Duodenal mucosa (tissue), 2 donors: ENCODE data around the gene ZNF473.
"Not testable (repeated sequence)": the region's sequence is repeated elsewhere in the genome, so short reads cannot be mapped to it uniquely, and the experiment has no call there.

Experiments
- H3K27ac ChIP-seq: one replicate; pipeline ENCODE4 v1.7.0; 2013; ENCODE audit warnings: low read depth, low read length
- H3K27me3 ChIP-seq, 2 donors: one replicate each; pipeline ENCODE4 v1.7.0; 2013; ENCODE audit warnings: low read length in 2 of 2, control low read depth in 1 of 2; ENCODE audit not compliant: insufficient read depth in 2 of 2, control insufficient read depth in 1 of 2
- H3K36me3 ChIP-seq, 2 donors: one replicate each; pipeline ENCODE4 v1.7.0; 2013; ENCODE audit warnings: low read length in 2 of 2, control low read depth in 1 of 2; ENCODE audit not compliant: insufficient read depth in 2 of 2, control insufficient read depth in 1 of 2
- H3K4me1 ChIP-seq, 2 donors: one replicate each; pipeline ENCODE4 v1.7.0; 2013; ENCODE audit warnings: low read length in 2 of 2, control low read depth in 1 of 2; ENCODE audit not compliant: insufficient read depth in 2 of 2, control insufficient read depth in 1 of 2
- H3K4me3 ChIP-seq, 2 donors: one replicate each; pipeline ENCODE4 v1.7.0; 2013; ENCODE audit warnings: low read length in 2 of 2, low read depth in 1 of 2
- H3K9ac ChIP-seq, 2 donors: one replicate each; pipeline ENCODE4 v1.7.0; 2013; ENCODE audit warnings: low read length in 2 of 2, low read depth in 1 of 2
- H3K9me3 ChIP-seq, 2 donors: one replicate each; pipeline ENCODE4 v1.7.0; 2013; ENCODE audit warnings: low read length in 2 of 2, control low read depth in 1 of 2; ENCODE audit not compliant: control insufficient read depth in 1 of 2

Gene ZNF473

DNA sequence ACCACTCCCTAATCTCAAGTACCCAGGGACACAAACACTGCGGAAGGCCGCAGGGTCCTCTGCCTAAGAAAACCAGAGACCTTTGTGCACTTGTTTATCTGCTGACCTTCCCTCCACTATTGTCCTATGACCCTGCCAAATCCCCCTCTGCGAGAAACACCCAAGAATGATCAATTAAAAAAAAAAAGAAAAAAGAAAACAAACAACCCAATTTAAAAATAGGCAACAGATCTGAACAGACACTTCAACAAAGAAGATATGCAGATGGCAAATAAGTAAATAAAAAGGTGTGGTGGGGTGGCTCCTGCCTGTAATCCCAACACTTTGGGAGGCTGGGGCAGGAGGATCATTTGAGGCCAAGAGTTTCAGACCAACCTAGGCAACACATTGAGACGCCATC lies 61.3 kb downstream of the ZNF473 start:
- not testable (repeated sequence) for H3K27me3 ChIP-seq, H3K36me3 ChIP-seq, H3K4me3 ChIP-seq, H3K27ac ChIP-seq, H3K4me1 ChIP-seq, H3K9ac ChIP-seq, H3K9me3 ChIP-seq

DNA sequence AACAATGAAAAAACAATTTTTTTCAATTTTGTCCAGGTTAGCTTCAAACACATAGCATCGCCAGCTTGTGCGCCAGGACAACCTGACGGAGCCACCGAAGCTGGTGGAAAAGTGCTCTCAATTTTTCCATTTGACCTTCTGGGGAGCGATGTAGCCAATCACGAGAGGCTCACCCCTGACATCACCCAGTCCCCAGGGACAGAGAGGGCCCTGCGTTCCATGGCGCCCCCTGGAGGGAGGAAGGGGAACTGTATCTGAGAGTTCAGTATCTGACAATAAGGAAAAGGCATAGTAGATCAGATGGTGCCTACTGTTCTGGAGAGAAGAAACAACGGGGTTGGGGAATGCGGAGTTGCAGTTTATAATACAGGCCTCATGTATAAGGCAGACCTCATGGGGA lies 64.9 kb downstream of the ZNF473 start:
- H3K4me1 ChIP-seq, H3K9me3 ChIP-seq, H3K4me3 ChIP-seq, H3K27ac ChIP-seq, H3K36me3 ChIP-seq, H3K9ac ChIP-seq, H3K27me3 ChIP-seq: not testable (repeated sequence)

DNA sequence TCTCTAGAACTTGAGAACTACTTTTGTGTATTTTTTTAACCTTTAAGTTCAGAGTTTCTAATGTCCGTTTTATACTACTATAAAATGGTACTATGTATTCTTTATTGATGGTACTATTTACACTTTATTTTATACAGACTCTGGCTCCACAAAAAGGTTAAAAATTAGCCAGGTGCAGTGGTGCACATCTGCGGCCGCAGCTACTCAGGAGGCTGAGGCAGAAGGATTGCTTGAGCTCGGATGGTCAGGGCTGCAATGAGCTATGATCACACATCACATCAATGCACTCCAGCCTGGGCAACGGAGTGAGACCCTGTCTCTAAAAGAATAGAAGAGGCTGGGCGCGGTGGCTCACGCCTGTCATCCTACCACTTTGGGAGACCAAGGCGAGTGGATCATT lies 66.0 kb downstream of the ZNF473 start:
- H3K27me3 ChIP-seq, H3K9me3 ChIP-seq, H3K4me3 ChIP-seq, H3K4me1 ChIP-seq, H3K36me3 ChIP-seq, H3K9ac ChIP-seq, H3K27ac ChIP-seq: not testable (repeated sequence)

DNA sequence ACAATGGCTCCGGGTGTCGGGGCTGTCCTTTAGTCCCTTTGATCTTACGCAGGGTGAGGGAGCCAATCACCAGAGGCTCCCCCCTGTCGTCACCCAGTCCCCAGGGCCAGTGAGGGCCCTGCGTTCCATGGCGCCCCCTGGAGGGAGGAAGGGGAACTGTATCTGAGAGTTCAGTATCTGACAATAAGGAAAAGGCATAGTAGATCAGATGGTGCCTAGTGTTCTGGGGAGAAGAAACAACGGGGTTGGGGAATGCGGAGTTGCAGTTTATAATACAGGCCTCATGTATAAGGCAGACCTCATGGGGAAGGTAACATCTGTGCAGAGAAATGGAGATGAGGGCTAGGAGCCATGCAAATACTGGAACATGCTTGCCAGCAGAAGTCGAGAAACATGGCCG lies 66.8 kb downstream of the ZNF473 start:
- H3K4me1 ChIP-seq, H3K9ac ChIP-seq, H3K9me3 ChIP-seq, H3K4me3 ChIP-seq, H3K27ac ChIP-seq, H3K27me3 ChIP-seq, H3K36me3 ChIP-seq: not testable (repeated sequence)

DNA sequence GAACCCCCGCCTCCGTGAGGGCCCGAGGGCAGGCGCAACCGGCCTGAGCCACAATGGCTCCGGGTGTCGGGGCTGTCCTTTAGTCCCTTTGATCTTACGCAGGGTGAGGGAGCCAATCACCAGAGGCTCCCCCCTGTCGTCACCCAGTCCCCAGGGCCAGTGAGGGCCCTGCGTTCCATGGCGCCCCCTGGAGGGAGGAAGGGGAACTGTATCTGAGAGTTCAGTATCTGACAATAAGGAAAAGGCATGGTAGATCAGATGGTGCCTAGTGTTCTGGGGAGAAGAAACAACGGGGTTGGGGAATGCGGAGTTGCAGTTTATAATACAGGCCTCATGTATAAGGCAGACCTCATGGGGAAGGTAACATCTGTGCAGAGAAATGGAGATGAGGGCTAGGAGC lies 72.1 kb downstream of the ZNF473 start:
- H3K4me1 ChIP-seq, H3K4me3 ChIP-seq, H3K9me3 ChIP-seq, H3K27me3 ChIP-seq, H3K36me3 ChIP-seq, H3K9ac ChIP-seq, H3K27ac ChIP-seq: not testable (repeated sequence)

DNA sequence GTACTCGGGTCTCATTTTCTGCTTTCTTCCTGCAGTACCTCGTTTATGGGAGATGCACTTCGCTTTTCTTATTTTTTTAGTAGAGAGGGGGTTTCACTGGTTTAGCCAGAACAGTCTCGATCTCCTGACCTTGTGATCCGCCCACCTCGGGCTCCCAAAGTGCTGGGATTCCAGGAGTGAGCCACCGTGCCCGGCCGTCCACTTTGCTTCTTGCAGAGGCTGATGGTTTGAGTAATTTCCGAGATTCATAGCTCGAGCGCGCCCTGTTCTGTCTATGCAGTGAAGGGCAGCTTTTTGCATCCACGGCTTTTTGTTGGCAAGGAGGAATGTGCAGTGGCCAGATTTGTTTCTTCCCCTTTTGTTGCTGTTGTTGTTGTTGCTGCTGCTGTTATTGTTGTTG lies 73.1 kb downstream of the ZNF473 start:
- H3K27ac ChIP-seq, H3K9ac ChIP-seq, H3K27me3 ChIP-seq, H3K36me3 ChIP-seq, H3K9me3 ChIP-seq, H3K4me3 ChIP-seq, H3K4me1 ChIP-seq: not testable (repeated sequence)

DNA sequence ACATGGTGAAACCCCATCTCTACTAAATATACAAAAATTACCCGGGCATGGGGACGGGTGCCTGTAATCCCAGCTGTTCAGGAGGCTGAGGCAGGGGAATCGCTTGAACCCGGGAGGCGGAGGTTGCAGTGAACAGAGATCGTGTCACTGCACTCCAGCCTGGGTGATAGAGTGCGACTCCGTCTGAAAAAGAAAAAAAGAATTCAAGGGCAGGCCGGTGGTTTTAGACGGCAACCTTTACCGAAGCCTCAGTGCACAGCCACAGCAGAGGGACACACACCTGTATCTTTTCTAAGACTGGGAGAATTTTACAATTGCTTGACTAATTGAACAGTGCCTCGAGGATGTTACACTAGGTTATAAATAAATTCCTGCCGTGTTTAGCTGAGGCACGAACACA lies 73.9 kb downstream of the ZNF473 start:
- H3K27me3 ChIP-seq, H3K27ac ChIP-seq, H3K36me3 ChIP-seq, H3K4me1 ChIP-seq, H3K9ac ChIP-seq, H3K4me3 ChIP-seq, H3K9me3 ChIP-seq: not testable (repeated sequence)

DNA sequence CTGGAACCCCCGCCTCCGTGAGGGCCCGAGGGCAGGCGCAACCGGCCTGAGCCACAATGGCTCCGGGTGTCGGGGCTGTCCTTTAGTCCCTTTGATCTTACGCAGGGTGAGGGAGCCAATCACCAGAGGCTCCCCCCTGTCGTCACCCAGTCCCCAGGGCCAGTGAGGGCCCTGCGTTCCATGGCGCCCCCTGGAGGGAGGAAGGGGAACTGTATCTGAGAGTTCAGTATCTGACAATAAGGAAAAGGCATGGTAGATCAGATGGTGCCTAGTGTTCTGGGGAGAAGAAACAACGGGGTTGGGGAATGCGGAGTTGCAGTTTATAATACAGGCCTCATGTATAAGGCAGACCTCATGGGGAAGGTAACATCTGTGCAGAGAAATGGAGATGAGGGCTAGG lies 75.1 kb downstream of the ZNF473 start:
- not testable (repeated sequence) for H3K9ac ChIP-seq, H3K4me1 ChIP-seq, H3K27ac ChIP-seq, H3K4me3 ChIP-seq, H3K9me3 ChIP-seq, H3K27me3 ChIP-seq, H3K36me3 ChIP-seq
